ENCODE measurements around the gene LDLRAP1.

DNA sequence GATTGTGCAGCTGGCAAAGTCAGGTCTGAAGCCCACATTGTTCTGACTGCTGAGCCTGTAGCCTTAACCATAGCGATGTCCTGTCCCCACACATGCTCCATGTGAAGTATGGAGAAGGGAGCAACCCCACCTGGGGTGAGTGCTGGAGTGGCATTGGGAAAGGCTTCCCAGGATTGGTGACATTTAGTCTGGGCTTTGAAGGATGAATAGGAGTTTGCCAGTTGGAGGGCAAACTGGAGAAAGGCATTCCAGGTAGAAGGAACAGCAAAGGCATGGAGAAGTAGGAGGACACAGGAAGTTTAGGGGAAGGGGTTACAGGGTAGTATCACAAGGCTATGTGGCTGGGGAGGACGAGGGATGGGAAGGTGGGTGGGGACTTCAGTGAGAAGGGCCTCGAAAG, 7.3 kb upstream of the LDLRAP1 start:
- TF ChIP-seq SUZ12 (IDR thresholded peaks at IDR 0.05; ENCODE audit: extremely low read depth, insufficient read depth, insufficient read length) (no peak), YY1 (IDR thresholded peaks at IDR 0.05; ENCODE audit: insufficient read depth, insufficient read length) (no peak), ZNF274 (IDR thresholded peaks at IDR 0.05; ENCODE audit: low read depth, low read length) (no peak)

All from NT2/D1 (cell line).